VCaP (cell line): Measurements from ENCODE around the gene FNDC3B.

Source experiments
- H3K27ac ChIP-seq: fragments of 450-650 bp; 2 replicates; pipeline ENCODE4 v1.5.1; 2017
- CTCF ChIP-seq: fragments of 450-650 bp; conservative IDR thresholded peaks from 2 replicates; pipeline ENCODE4 v1.5.1; 2017; ENCODE audit warnings: mild to moderate bottlenecking, moderate library complexity

Gene FNDC3B

GRCh38 chr3:172135820-172136219 lies 96.4 kb downstream of the FNDC3B start:
- H3K27ac ChIP-seq: no peak overlapping the region
- TF ChIP-seq CTCF: no peak

- TF ChIP-seq CTCF: no peak
- no peak overlapping the region for H3K27ac ChIP-seq
These were observed 97.0 kb downstream of the FNDC3B start for GRCh38 chr3:172136330-172136729.

GRCh38 chr3:172137287-172138192 lies 98.2 kb downstream of the FNDC3B start:
- no peak overlapping the region; the same call in 1 of the 2 replicates for H3K27ac ChIP-seq
- no peak for TF ChIP-seq CTCF

- TF ChIP-seq CTCF: no peak
- H3K27ac ChIP-seq: no peak overlapping the region; the same call in 1 of the 2 replicates
These were observed 98.8 kb downstream of the FNDC3B start for GRCh38 chr3:172138193-172138537.

GRCh38 chr3:172138792-172139507 lies 99.6 kb downstream of the FNDC3B start:
- no peak overlapping the region; the same call in 1 of the 2 replicates for H3K27ac ChIP-seq
- no peak for TF ChIP-seq CTCF

GRCh38 chr3:172139528-172140276 lies 100.3 kb downstream of the FNDC3B start:
- H3K27ac ChIP-seq: no peak overlapping the region
- TF ChIP-seq CTCF: no peak
